GM23338 (cell line): ENCODE results near the gene ROBO1. TPM values are rescaled to one million over a fixed set of nuclear protein-coding genes. Genes with fewer than 3 reads are reported as not detected.

Experiments used
- ATAC-seq: fragments of 200-7000 bp; cut with Tn5 transposase; 3 replicates; pipeline ENCODE4 v1.9.1; 2020
- DNase-seq: peaks from one replicate; pipeline ENCODE4 v3.0.0-alpha.2; 2015; ENCODE audit warnings: low spot score
- H2AFZ ChIP-seq: fragments of 200-600 bp; sonication (generic); 2 replicates; pipeline ENCODE4 v1.8.0; 2016; ENCODE audit warnings: antibody characterized with exemption, mild to moderate bottlenecking, moderate library complexity
- H3F3A ChIP-seq: fragments of 200-600 bp; sonication (generic); replicated peaks from 2 replicates; pipeline ENCODE4 v1.8.0; 2017; ENCODE audit warnings: antibody characterized with exemption, mixed run types, low read depth
- H3K27ac ChIP-seq: fragments of 200-600 bp; sonication (generic); 2 replicates; pipeline ENCODE4 v1.6.1; 2016; ENCODE audit warnings: low read depth
- H3K27me3 ChIP-seq: fragments of 200-600 bp; sonication (generic); 2 replicates; pipeline ENCODE4 v1.8.0; 2016; ENCODE audit warnings: mild to moderate bottlenecking, mixed run types, moderate library complexity; ENCODE audit not compliant: insufficient read depth
- H3K36me3 ChIP-seq: fragments of 200-600 bp; sonication (generic); 2 replicates; pipeline ENCODE4 v1.8.0; 2016; ENCODE audit warnings: mild to moderate bottlenecking; ENCODE audit not compliant: insufficient read depth
- H3K4me1 ChIP-seq: fragments of 200-600 bp; sonication (generic); 2 replicates; pipeline ENCODE4 v1.8.0; 2016; ENCODE audit warnings: mild to moderate bottlenecking, moderate library complexity; ENCODE audit not compliant: insufficient read depth
- H3K4me2 ChIP-seq: fragments of 200-600 bp; sonication (generic); 2 replicates; pipeline ENCODE4 v1.7.1; 2017; ENCODE audit warnings: mixed run types
- H3K4me3 ChIP-seq: fragments of 200-600 bp; sonication (generic); 2 replicates; pipeline ENCODE4 v1.6.1; 2016; ENCODE audit warnings: mixed run types
- H3K79me2 ChIP-seq: fragments of 200-600 bp; sonication (generic); replicated peaks from 2 replicates; pipeline ENCODE4 v1.8.0; 2017; ENCODE audit warnings: mild to moderate bottlenecking; ENCODE audit not compliant: insufficient read depth
- H3K9me2 ChIP-seq: fragments of 200-600 bp; sonication (generic); 2 replicates; pipeline ENCODE4 v1.8.0; 2017; ENCODE audit not compliant: insufficient read depth
- H4K20me1 ChIP-seq: fragments of 200-600 bp; sonication (generic); replicated peaks from 2 replicates; pipeline ENCODE4 v1.8.0; 2017; ENCODE audit warnings: mild to moderate bottlenecking; ENCODE audit not compliant: insufficient read depth
- H3K27ac Mint-ChIP-seq: 2 replicates; pipeline ENCODE4 v1.8.0; 2020; ENCODE audit warnings: inconsistent platforms, mild to moderate bottlenecking, moderate library complexity, mixed read lengths
- H3K27me3 Mint-ChIP-seq: 3 replicates; pipeline ENCODE4 v1.8.0; 2022; ENCODE audit warnings: low read depth, mild to moderate bottlenecking, moderate library complexity, mixed read lengths, inconsistent platforms; ENCODE audit not compliant: insufficient read depth, poor library complexity
- H3K36me3 Mint-ChIP-seq: 3 replicates; pipeline ENCODE4 v1.8.0; 2021; ENCODE audit warnings: low read depth, mild to moderate bottlenecking, inconsistent platforms, moderate library complexity, mixed read lengths
- H3K4me1 Mint-ChIP-seq: 3 replicates; pipeline ENCODE4 v1.8.0; 2020; ENCODE audit warnings: mild to moderate bottlenecking, inconsistent platforms, mixed read lengths
- H3K4me3 Mint-ChIP-seq: 3 replicates; pipeline ENCODE4 v1.8.0; 2021; ENCODE audit warnings: moderate library complexity, mild to moderate bottlenecking, inconsistent platforms, mixed read lengths
- H3K9me3 Mint-ChIP-seq: 3 replicates; pipeline ENCODE4 v1.8.0; 2020; ENCODE audit warnings: moderate library complexity, mild to moderate bottlenecking, inconsistent platforms, mixed read lengths
- EZH2 ChIP-seq: fragments of 200-600 bp; sonication (generic); IDR thresholded peaks from one replicate; pipeline ENCODE4 v1.8.0; 2017; ENCODE audit warnings: antibody characterized with exemption, mild to moderate bottlenecking, low read depth; ENCODE audit not compliant: unreplicated experiment
- JUNB ChIP-seq: IDR thresholded peaks from one replicate; pipeline ENCODE4 v1.6.1; 2016; ENCODE audit warnings: antibody characterized with exemption; ENCODE audit not compliant: unreplicated experiment
- REST ChIP-seq: IDR thresholded peaks from one replicate; pipeline ENCODE4 v1.6.1; 2018; ENCODE audit warnings: antibody characterized with exemption; ENCODE audit not compliant: unreplicated experiment
- STAT1 ChIP-seq: IDR thresholded peaks from one replicate; pipeline ENCODE4 v1.6.1; 2016; ENCODE audit warnings: antibody characterized with exemption; ENCODE audit not compliant: unreplicated experiment
- ZNF114 ChIP-seq: fragments of 250-450 bp; sonication (Bioruptor Pico); IDR thresholded peaks from 2 replicates; pipeline ENCODE4 v1.5.0; 2020; ENCODE audit warnings: mild to moderate bottlenecking, moderate library complexity
- ZNF331 ChIP-seq: fragments of 250-450 bp; sonication (Bioruptor Pico); IDR thresholded peaks from 2 replicates; pipeline ENCODE4 v1.5.0; 2020; ENCODE audit warnings: low read depth, mild to moderate bottlenecking, moderate library complexity
- polyA plus RNA-seq: library from polyadenylated mRNA; unstranded; fragments of >200 nt; fragmentation: Nextera tagmentation; extraction: Ambion mirVana; gene quantifications from 2 replicates; pipeline ENCODE4 v1.2.1, GENCODE V29; 2016
- total RNA-seq: library from RNA; depleted of rRNA; stranded (reverse); fragments of >200 nt; shearing (Covaris generic); gene quantifications from 2 replicates; pipeline ENCODE4 v1.2.3, GENCODE V29; 2014
- TF ChIP-seq, protein P1 (sequence below): fragments of 250-450 bp; sonication (Bioruptor Pico); IDR thresholded peaks from 2 replicates; pipeline ENCODE4 v1.5.0; 2020; ENCODE audit warnings: mild to moderate bottlenecking, moderate library complexity

ROBO1 gene
- total and polyA plus RNA-seq, 2 experiments from 2014 or later = 19.2 to 78.3 TPM

DNA sequence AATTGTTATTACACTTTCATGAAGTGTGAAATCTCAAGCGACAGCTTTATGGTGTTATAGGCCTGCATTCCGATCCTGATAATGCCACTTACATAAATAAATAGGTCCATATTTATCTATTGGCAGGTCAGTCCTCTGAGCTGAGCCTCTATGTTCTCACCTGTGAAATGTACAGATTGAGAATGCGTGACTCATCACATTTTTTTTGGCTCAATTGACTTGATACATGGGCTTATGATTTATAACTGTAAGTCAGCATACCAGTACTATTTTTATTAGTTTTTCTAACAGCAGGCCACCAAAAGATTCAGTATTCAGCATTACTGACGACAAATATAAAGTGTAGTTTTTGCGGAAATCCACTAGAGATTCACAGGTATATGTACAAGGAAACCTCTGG lies 344.4 kb downstream of the ROBO1 start:
- no peaks in the 10 kb centered on the region for H3K27me3 ChIP-seq
- Mint-ChIP-seq H3K36me3 (no peaks in the 10 kb centered on the region), H3K4me1 (no peaks in the 10 kb centered on the region)

More for the DNA sequence above, 344.4 kb downstream of the ROBO1 start:
- no peaks in the 10 kb centered on the region for H3K36me3 ChIP-seq
- no peaks in the 10 kb centered on the region for H4K20me1 ChIP-seq
- Mint-ChIP-seq H3K27me3 (no peaks in the 10 kb centered on the region), H3K27ac (no peak overlapping the region), H3K9me3 (no peaks in the 10 kb centered on the region), H3K4me3 (no peak overlapping the region)
- H3K9me2 ChIP-seq = no peaks in the 10 kb centered on the region
- H3F3A ChIP-seq = no peaks in the 10 kb centered on the region
- DNase-seq (no peak), ATAC-seq (no peak)
- H3K4me2 ChIP-seq = no peak overlapping the region
- H3K4me3 ChIP-seq = no peak overlapping the region
- TF ChIP-seq STAT1 (no peak), ZNF331 (CRISPR knock-in tag) (no peak), REST (no peak), ZNF114 (CRISPR knock-in tag) (no peak), JUNB (no peak), EZH2 (no peak)
- TF ChIP-seq, protein P1, sequence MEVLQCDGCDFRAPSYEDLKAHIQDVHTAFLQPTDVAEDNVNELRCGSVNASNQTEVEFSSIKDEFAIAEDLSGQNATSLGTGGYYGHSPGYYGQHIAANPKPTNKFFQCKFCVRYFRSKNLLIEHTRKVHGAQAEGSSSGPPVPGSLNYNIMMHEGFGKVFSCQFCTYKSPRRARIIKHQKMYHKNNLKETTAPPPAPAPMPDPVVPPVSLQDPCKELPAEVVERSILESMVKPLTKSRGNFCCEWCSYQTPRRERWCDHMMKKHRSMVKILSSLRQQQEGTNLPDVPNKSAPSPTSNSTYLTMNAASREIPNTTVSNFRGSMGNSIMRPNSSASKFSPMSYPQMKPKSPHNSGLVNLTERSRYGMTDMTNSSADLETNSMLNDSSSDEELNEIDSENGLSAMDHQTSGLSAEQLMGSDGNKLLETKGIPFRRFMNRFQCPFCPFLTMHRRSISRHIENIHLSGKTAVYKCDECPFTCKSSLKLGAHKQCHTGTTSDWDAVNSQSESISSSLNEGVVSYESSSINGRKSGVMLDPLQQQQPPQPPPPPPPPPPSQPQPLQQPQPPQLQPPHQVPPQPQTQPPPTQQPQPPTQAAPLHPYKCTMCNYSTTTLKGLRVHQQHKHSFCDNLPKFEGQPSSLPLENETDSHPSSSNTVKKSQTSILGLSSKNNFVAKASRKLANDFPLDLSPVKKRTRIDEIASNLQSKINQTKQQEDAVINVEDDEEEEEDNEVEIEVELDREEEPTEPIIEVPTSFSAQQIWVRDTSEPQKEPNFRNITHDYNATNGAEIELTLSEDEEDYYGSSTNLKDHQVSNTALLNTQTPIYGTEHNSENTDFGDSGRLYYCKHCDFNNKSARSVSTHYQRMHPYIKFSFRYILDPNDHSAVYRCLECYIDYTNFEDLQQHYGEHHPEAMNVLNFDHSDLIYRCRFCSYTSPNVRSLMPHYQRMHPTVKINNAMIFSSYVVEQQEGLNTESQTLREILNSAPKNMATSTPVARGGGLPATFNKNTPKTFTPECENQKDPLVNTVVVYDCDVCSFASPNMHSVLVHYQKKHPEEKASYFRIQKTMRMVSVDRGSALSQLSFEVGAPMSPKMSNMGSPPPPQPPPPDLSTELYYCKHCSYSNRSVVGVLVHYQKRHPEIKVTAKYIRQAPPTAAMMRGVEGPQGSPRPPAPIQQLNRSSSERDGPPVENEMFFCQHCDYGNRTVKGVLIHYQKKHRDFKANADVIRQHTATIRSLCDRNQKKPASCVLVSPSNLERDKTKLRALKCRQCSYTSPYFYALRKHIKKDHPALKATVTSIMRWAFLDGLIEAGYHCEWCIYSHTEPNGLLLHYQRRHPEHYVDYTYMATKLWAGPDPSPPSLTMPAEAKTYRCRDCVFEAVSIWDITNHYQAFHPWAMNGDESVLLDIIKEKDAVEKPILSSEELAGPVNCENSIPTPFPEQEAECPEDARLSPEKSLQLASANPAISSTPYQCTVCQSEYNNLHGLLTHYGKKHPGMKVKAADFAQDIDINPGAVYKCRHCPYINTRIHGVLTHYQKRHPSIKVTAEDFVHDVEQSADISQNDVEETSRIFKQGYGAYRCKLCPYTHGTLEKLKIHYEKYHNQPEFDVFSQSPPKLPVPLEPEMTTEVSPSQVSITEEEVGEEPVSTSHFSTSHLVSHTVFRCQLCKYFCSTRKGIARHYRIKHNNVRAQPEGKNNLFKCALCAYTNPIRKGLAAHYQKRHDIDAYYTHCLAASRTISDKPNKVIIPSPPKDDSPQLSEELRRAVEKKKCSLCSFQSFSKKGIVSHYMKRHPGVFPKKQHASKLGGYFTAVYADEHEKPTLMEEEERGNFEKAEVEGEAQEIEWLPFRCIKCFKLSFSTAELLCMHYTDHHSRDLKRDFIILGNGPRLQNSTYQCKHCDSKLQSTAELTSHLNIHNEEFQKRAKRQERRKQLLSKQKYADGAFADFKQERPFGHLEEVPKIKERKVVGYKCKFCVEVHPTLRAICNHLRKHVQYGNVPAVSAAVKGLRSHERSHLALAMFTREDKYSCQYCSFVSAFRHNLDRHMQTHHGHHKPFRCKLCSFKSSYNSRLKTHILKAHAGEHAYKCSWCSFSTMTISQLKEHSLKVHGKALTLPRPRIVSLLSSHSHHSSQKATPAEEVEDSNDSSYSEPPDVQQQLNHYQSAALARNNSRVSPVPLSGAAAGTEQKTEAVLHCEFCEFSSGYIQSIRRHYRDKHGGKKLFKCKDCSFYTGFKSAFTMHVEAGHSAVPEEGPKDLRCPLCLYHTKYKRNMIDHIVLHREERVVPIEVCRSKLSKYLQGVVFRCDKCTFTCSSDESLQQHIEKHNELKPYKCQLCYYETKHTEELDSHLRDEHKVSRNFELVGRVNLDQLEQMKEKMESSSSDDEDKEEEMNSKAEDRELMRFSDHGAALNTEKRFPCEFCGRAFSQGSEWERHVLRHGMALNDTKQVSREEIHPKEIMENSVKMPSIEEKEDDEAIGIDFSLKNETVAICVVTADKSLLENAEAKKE (CRISPR knock-in tag) = no peak
- H3K79me2 ChIP-seq = no peaks in the 10 kb centered on the region
- no peaks in the 10 kb centered on the region for H3K4me1 ChIP-seq
- no peak overlapping the region for H3K27ac ChIP-seq
- H2AFZ ChIP-seq = no peak overlapping the region
